ENCODE data around the gene HS3ST3B1.

DNA sequence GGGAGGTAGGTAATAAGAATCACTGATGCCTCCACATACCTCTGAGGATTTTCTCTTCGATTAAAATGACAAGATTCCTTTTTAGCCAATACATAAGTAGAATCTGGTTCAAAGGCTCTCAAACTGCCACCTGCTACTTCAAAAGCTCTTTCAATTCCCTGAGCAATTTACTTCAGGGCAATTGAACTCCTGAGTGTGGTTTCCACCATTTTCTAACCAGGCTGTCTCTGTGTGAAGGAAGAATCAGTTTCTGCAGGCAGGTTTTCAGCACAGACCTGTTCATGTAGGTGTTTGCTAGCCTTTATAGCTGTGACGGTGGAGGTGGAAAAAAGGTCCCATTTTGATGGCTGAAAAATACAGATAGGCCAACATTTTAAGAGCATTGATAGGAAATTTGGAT, 18.2 kb upstream of the HS3ST3B1 start:
- TF ChIP-seq CTCF (IDR thresholded peaks at IDR 0.05), result no peak
- no peak for TF ChIP-seq EP300 (IDR thresholded peaks at IDR 0.05)

Measured in ovary (tissue), 3 donors.